ENCODE data around the gene EXO1. TPM values are rescaled to one million over a fixed set of nuclear protein-coding genes. Genes with fewer than 3 reads are reported as not detected.

Gene EXO1
- total RNA-seq, 4 donors from 2014 or later = 0.96 to 32.0 (median 1.1) TPM; not detected in 1

GRCh38 chr1:241841691-241842090, 6.3 kb upstream of the EXO1 start:
- no peak overlapping the region for H3K27ac ChIP-seq
- H3K4me1 ChIP-seq = no peaks in the 10 kb centered on the region
- intact Hi-C loops (cut with DNase I; ENCODE audit: low total_unique reads) = no loop called here
- DNase-seq = no peak
- TF ChIP-seq POLR2A (IDR thresholded peaks at IDR 0.05) (no peak), POLR2AphosphoS5 (IDR thresholded peaks at IDR 0.05) (no peak), EP300 (IDR thresholded peaks at IDR 0.05; ENCODE audit: low read depth) (no peak), CTCF (IDR thresholded peaks at IDR 0.05) (no peak)
- 64 to 68% methylated on average over 3 of the region's 3 CpGs for WGBS, 2 donors (ENCODE audit: low coverage in 1 of 2)
- in situ Hi-C loops (cut with MboI; ENCODE audit: low pct_ligation_motif_present in 1 of 4, low pct_unique_long_range_greater_than_20kb in 1 of 4, low sequenced_read_pairs in 3 of 4) = loop anchor here in 3 of 4 donors (25.0 kb wide), 3 partner anchors 229 to 329 kb away; partner anchors contain the start of genes FH (in 1 of the 3) and KMO (in 1 of the 3)
- H3K36me3 ChIP-seq = no peaks in the 10 kb centered on the region
- H3K4me3 ChIP-seq = no peak overlapping the region
- H3K27me3 ChIP-seq = peaks cover 2% of the 10 kb centered on the region
- no peaks in the 10 kb centered on the region for H3K9me3 ChIP-seq

GRCh38 chr1:241842565-241842964, 5.4 kb upstream of the EXO1 start:
- TF ChIP-seq POLR2AphosphoS5 (IDR thresholded peaks at IDR 0.05) (no peak), EP300 (IDR thresholded peaks at IDR 0.05; ENCODE audit: low read depth) (no peak), CTCF (IDR thresholded peaks at IDR 0.05) (no peak), POLR2A (IDR thresholded peaks at IDR 0.05) (no peak)
- H3K9me3 ChIP-seq = no peaks in the 10 kb centered on the region
- peaks cover 0 to 6% (median 5%) of the 10 kb centered on the region in 4 donors for H3K4me1 ChIP-seq
- WGBS, 2 donors (ENCODE audit: low coverage in 1 of 2) = 78 to 85% methylated on average over 2 of the region's 2 CpGs
- in situ Hi-C loops (cut with MboI; ENCODE audit: low pct_ligation_motif_present in 1 of 4, low pct_unique_long_range_greater_than_20kb in 1 of 4, low sequenced_read_pairs in 3 of 4) = loop anchor here in 3 of 4 donors (25.0 kb wide), 3 partner anchors 230 to 330 kb away; partner anchors contain the start of genes FH (in 1 of the 3) and KMO (in 1 of the 3)
- no peak for DNase-seq
- H3K36me3 ChIP-seq = no peaks in the 10 kb centered on the region
- no peak overlapping the region for H3K27ac ChIP-seq
- intact Hi-C loops (cut with DNase I; ENCODE audit: low total_unique reads) = no loop called here
- H3K4me3 ChIP-seq = no peak overlapping the region
- no peaks in the 10 kb centered on the region for H3K27me3 ChIP-seq

GRCh38 chr1:241844593-241844992, 3.4 kb upstream of the EXO1 start:
- DNase-seq = no peak
- Histone ChIP-seq H3K36me3 (no peaks in the 10 kb centered on the region), H3K4me1 (peaks cover 6 to 16% (median 13%) of the 10 kb centered on the region in 4 donors), H3K9me3 (no peaks in the 10 kb centered on the region), H3K4me3 (no peak overlapping the region), H3K27ac (no peak overlapping the region), H3K27me3 (no peaks in the 10 kb centered on the region)
- WGBS, 2 donors (ENCODE audit: low coverage in 1 of 2) = 76 to 82% methylated on average over 6 of the region's 6 CpGs
- in situ Hi-C loops (cut with MboI; ENCODE audit: low pct_ligation_motif_present in 1 of 4, low pct_unique_long_range_greater_than_20kb in 1 of 4, low sequenced_read_pairs in 3 of 4) = loop anchor here in 3 of 4 donors (25.0 kb wide), 3 partner anchors 232 to 332 kb away; partner anchors contain the start of genes FH (in 1 of the 3) and KMO (in 1 of the 3)
- no peak for TF ChIP-seq EP300 (IDR thresholded peaks at IDR 0.05; ENCODE audit: low read depth)
- TF ChIP-seq CTCF (IDR thresholded peaks at IDR 0.05) = no peak
- TF ChIP-seq POLR2A (IDR thresholded peaks at IDR 0.05) = no peak
- no peak for TF ChIP-seq POLR2AphosphoS5 (IDR thresholded peaks at IDR 0.05)
- intact Hi-C loops (cut with DNase I; ENCODE audit: low total_unique reads) = no loop called here

GRCh38 chr1:241846375-241846774, 1.6 kb upstream of the EXO1 start:
- TF ChIP-seq POLR2AphosphoS5 (IDR thresholded peaks at IDR 0.05) = no peak
- no peak for TF ChIP-seq POLR2A (IDR thresholded peaks at IDR 0.05)
- no peak for TF ChIP-seq CTCF (IDR thresholded peaks at IDR 0.05)
- no peak for TF ChIP-seq EP300 (IDR thresholded peaks at IDR 0.05; ENCODE audit: low read depth)
- H3K36me3 ChIP-seq = no peaks in the 10 kb centered on the region
- no peak overlapping the region for H3K4me3 ChIP-seq
- DNase-seq = no peak
- no peaks in the 10 kb centered on the region for H3K9me3 ChIP-seq
- in situ Hi-C loops (cut with MboI; ENCODE audit: low pct_ligation_motif_present in 1 of 4, low pct_unique_long_range_greater_than_20kb in 1 of 4, low sequenced_read_pairs in 3 of 4) (loop anchor here in 3 of 4 donors (25.0 kb wide), 3 partner anchors 234 to 334 kb away; partner anchors contain the start of genes FH (in 1 of the 3) and KMO (in 1 of the 3)), intact Hi-C loops (cut with DNase I; ENCODE audit: low total_unique reads) (no loop called here)
- no peaks in the 10 kb centered on the region for H3K27me3 ChIP-seq
- peaks cover 6 to 16% (median 13%) of the 10 kb centered on the region in 4 donors for H3K4me1 ChIP-seq
- H3K27ac ChIP-seq = no peak overlapping the region
